Esophagus squamous epithelium (tissue), 4 donors: ENCODE data around the gene KIF26B.

ENCODE experiments used
- CTCF ChIP-seq, 6 experiments: fragments of 450-650 bp in 4 of 6; fragments of 200-600 bp in 2 of 6; sonication (generic) in 2 of 6; IDR thresholded peaks; one replicate each; pipeline ENCODE4 v1.5.1; 2016 to 2019; ENCODE audit warnings: antibody characterized with exemption in 6 of 6, mild to moderate bottlenecking in 4 of 6, moderate library complexity in 4 of 6
- POLR2A ChIP-seq, 4 donors: fragments of 450-650 bp; IDR thresholded peaks; one replicate each; pipeline ENCODE4 v1.6.1; 2017; ENCODE audit warnings: antibody characterized with exemption in 4 of 4, mild to moderate bottlenecking in 4 of 4, moderate library complexity in 3 of 4

GRCh38 chr1:245406426-245406825, 251.6 kb downstream of the KIF26B start:
- no peak for TF ChIP-seq POLR2A (IDR thresholded peaks at IDR 0.05)
- TF ChIP-seq CTCF (IDR thresholded peaks at IDR 0.05) = no peak
